ENCODE data around the gene LRRC1. TPM values are rescaled to one million over a fixed set of nuclear protein-coding genes. Genes with fewer than 3 reads are reported as not detected.
A peak's percentile ranks its signal among the peaks of the same experiment; 100 is the strongest.

The LRRC1 gene
- total RNA-seq, 1 experiment from 2014 or later = 18.1 TPM

DNA sequence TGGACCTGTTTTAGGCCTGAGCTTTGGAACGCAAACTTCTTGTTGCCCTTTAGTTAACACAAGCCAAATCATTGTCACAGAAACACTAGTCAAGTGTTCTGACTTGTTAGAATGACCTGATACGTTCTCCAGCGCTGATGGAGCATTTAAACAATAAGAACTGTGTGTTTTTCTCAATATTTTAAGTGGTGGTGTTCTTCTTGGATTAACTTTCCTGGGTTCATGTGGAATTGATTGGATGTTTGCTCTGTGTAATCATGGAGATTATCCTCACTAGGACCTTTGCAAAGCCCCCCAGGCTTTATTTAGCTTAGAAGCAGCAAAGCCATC, 1.6 kb downstream of the LRRC1 start:
- Histone ChIP-seq H3K9me3 (ENCODE audit: low read length) (no peaks in the 10 kb centered on the region), H3K27ac (ENCODE audit: low read length) (peak overlapping the region; percentile 23), H3K4me3 (ENCODE audit: low read length) (peak overlapping the region; percentile 86), H4K20me1 (ENCODE audit: low read length) (no peaks in the 10 kb centered on the region), H3K4me2 (ENCODE audit: low read length) (peak overlapping the region; percentile 95), H3K9me2 (replicated peaks; ENCODE audit: low read length) (no peaks in the 10 kb centered on the region), H2AFZ (ENCODE audit: low read length) (peak overlapping the region; percentile 94), H3K4me1 (ENCODE audit: insufficient read depth, low read length) (peaks cover 27% of the 10 kb centered on the region), H3F3A (ENCODE audit: low read length, unreplicated experiment) (no peaks in the 10 kb centered on the region), H3K79me2 (ENCODE audit: low read length) (peaks cover 77% of the 10 kb centered on the region), H3K27me3 (ENCODE audit: low read length) (no peaks in the 10 kb centered on the region), H3K9ac (ENCODE audit: low read length) (peak overlapping the region; percentile 77), H3K36me3 (ENCODE audit: low read depth, low read length) (no peaks in the 10 kb centered on the region)
- TF ChIP-seq EZH2 (IDR thresholded peaks at IDR 0.05; ENCODE audit: low read length, unreplicated experiment) = no peak
- no peak for TF ChIP-seq EZH2phosphoT487 (IDR thresholded peaks at IDR 0.05; ENCODE audit: borderline replicate concordance, low read length)
- no peak for TF ChIP-seq CTCF (conservative IDR thresholded peaks at IDR 0.05; ENCODE audit: low read depth, low read length)
- ATAC-seq (no peak), DNase-seq (no peak)
- intact Hi-C loops (cut with micrococcal nuclease) = loop anchor here (10.0 kb wide), 2 partner anchors 128 to 252 kb away; partner anchors contain the start of gene GCLC
- ChIA-PET CTCF (no interaction called here), POLR2A (ENCODE audit: unreplicated experiment) (interaction anchor here (0.8 kb wide), 1 partner anchor 44 kb away, joined by 3 read pairs; no protein-coding TSS in a partner anchor)
- TSS peak; percentile 23 for BruUV-seq (replicated peaks)

DNA sequence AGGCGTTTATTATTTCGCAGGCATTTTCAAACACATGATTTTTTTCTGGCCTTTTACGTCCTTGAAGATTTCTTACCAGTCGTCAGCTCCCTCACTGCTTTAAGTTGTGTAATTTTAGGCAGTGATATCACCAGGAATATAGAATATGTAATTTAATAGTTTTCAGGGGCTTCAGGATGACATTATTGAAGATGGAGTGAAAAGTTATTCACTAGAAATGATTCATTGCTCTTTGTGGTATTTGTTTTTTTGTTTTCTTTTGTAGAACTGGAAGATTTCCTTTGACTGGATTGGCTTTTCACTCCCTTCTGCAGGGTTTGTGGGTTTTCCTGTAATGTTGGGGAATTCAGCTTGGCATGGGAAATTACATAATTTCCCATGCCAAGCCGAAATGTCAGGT, 2.0 kb downstream of the LRRC1 start:
- Histone ChIP-seq H4K20me1 (ENCODE audit: low read length) (no peaks in the 10 kb centered on the region), H3K9ac (ENCODE audit: low read length) (peak overlapping the region; percentile 77), H3F3A (ENCODE audit: low read length, unreplicated experiment) (no peaks in the 10 kb centered on the region), H3K4me2 (ENCODE audit: low read length) (peak overlapping the region; percentile 95), H3K27ac (ENCODE audit: low read length) (peak overlapping the region; percentile 23), H3K79me2 (ENCODE audit: low read length) (peaks cover 81% of the 10 kb centered on the region), H3K9me3 (ENCODE audit: low read length) (no peaks in the 10 kb centered on the region), H3K4me3 (ENCODE audit: low read length) (peak overlapping the region; percentile 86), H2AFZ (ENCODE audit: low read length) (peak overlapping the region; percentile 94), H3K27me3 (ENCODE audit: low read length) (no peaks in the 10 kb centered on the region), H3K36me3 (ENCODE audit: low read depth, low read length) (no peaks in the 10 kb centered on the region), H3K9me2 (replicated peaks; ENCODE audit: low read length) (no peaks in the 10 kb centered on the region), H3K4me1 (ENCODE audit: insufficient read depth, low read length) (peaks cover 27% of the 10 kb centered on the region)
- ChIA-PET POLR2A (ENCODE audit: unreplicated experiment) (interaction anchor here (0.5 to 0.7 kb wide), 2 partner anchors 132 to 1306 kb away, joined by 3 to 5 read pairs; no protein-coding TSS in a partner anchor), CTCF (no interaction called here)
- DNase-seq = peak; percentile 43
- intact Hi-C loops (cut with micrococcal nuclease) = loop anchor here (10.0 kb wide), 2 partner anchors 128 to 252 kb away; partner anchors contain the start of gene GCLC
- TF ChIP-seq EZH2phosphoT487 (IDR thresholded peaks at IDR 0.05; ENCODE audit: borderline replicate concordance, low read length) (no peak), CTCF (conservative IDR thresholded peaks at IDR 0.05; ENCODE audit: low read depth, low read length) (no peak), EZH2 (IDR thresholded peaks at IDR 0.05; ENCODE audit: low read length, unreplicated experiment) (no peak)
- ATAC-seq = no peak
- BruUV-seq (replicated peaks) = no TSS peak

DNA sequence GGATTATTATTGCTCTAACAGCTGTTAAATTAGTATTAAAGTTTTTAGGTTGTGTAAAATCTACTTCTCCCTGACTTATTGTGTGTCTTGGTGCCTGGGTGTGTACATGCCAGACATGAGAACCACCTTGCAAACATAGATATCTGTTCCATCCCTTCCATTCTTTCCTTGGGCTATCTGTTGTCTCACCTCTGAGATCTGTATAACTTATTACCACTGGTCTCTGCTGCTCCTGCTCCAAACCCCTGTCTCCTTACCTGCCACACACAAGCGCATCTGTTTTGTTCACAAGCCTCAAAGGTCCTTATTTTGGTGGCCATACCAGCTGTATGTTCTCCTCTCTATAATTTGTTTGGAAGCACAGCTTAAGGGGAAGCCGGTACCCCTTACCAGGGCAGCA, 2.5 kb downstream of the LRRC1 start:
- Histone ChIP-seq H3K79me2 (ENCODE audit: low read length) (peaks cover 82% of the 10 kb centered on the region), H3K9ac (ENCODE audit: low read length) (no peak overlapping the region), H2AFZ (ENCODE audit: low read length) (no peak overlapping the region), H3F3A (ENCODE audit: low read length, unreplicated experiment) (no peaks in the 10 kb centered on the region), H3K9me2 (replicated peaks; ENCODE audit: low read length) (no peaks in the 10 kb centered on the region), H3K4me1 (ENCODE audit: insufficient read depth, low read length) (peaks cover 24% of the 10 kb centered on the region), H3K4me3 (ENCODE audit: low read length) (peak overlapping the region; percentile 86), H3K36me3 (ENCODE audit: low read depth, low read length) (no peaks in the 10 kb centered on the region), H3K27ac (ENCODE audit: low read length) (no peak overlapping the region), H3K27me3 (ENCODE audit: low read length) (no peaks in the 10 kb centered on the region), H3K4me2 (ENCODE audit: low read length) (peak overlapping the region; percentile 95), H4K20me1 (ENCODE audit: low read length) (no peaks in the 10 kb centered on the region), H3K9me3 (ENCODE audit: low read length) (no peaks in the 10 kb centered on the region)
- CTCF ChIA-PET = no interaction called here
- DNase-seq (no peak), ATAC-seq (no peak)
- no TSS peak for BruUV-seq (replicated peaks)
- intact Hi-C loops (cut with micrococcal nuclease) = loop anchor here (10.0 kb wide), 2 partner anchors 127 to 253 kb away; partner anchors contain the start of gene GCLC
- TF ChIP-seq CTCF (conservative IDR thresholded peaks at IDR 0.05; ENCODE audit: low read depth, low read length) (no peak), EZH2phosphoT487 (IDR thresholded peaks at IDR 0.05; ENCODE audit: borderline replicate concordance, low read length) (no peak), EZH2 (IDR thresholded peaks at IDR 0.05; ENCODE audit: low read length, unreplicated experiment) (no peak)
- POLR2A ChIA-PET (ENCODE audit: unreplicated experiment) = interaction anchor here (0.5 to 0.7 kb wide), 2 partner anchors 131 to 1306 kb away, joined by 3 to 5 read pairs; no protein-coding TSS in a partner anchor

Measured in PC-3 (cell line).